H1 (cell line): ENCODE results near the gene ZNF23. TPM values are rescaled to one million over a fixed set of nuclear protein-coding genes. Genes with fewer than 3 reads are reported as not detected.

Source experiments
- FOSL1 ChIP-seq: IDR thresholded peaks from 2 replicates; pipeline ENCODE4 v1.6.1; 2011; ENCODE audit warnings: mild to moderate bottlenecking, low read depth, low read length, moderate library complexity; ENCODE audit not compliant: insufficient read depth
- JUND ChIP-seq: IDR thresholded peaks from 2 replicates; pipeline ENCODE4 v1.6.1; 2011; ENCODE audit warnings: mild to moderate bottlenecking, improper control_type of control experiment, low read length
- SP4 ChIP-seq: IDR thresholded peaks from 2 replicates; pipeline ENCODE4 v1.6.1; 2012; ENCODE audit warnings: low read length, inconsistent platforms
- polyA plus RNA-seq, 7 experiments: library from polyadenylated mRNA; depleted of rRNA in 3 of 7; stranded (reverse) in 5 of 7; unstranded in 2 of 7; fragments of >200 nt in 5 of 7; fragments of 200-250 nt in 2 of 7; gene quantifications; 1 replicate in 5 of 7; 2 replicates in 1 of 7; 4 replicates in 1 of 7; pipeline versions ENCODE4 v1.2.1 to v1.2.3, GENCODE V29; 2011 to 2013; ENCODE audit warnings: missing spikeins in 2 of 7, mixed read lengths in 2 of 7
- total RNA-seq: library from RNA; stranded (reverse); fragmentation: NEBNext Ultra II Directional; extraction: Animal tissue kit (Norgen Biotek cat#: 25700); gene quantifications from 2 replicates; pipeline ENCODE4 v1.2.1, GENCODE V29; 2021

Gene ZNF23
- total and polyA plus RNA-seq, 2 of the 8 experiments (the other 6 are each of a cell fraction or from before 2014, with no cell fraction given), result 2.4 to 10.2 TPM

- TF ChIP-seq SP4 (no peak), JUND (no peak), FOSL1 (no peak)
- TF ChIP-seq, all 59 proteins: peak for 0
Observed at GRCh38 chr16:71428385-71428784, 33.7 kb downstream of the ZNF23 start (continued).
